HG03045 (cell line): ENCODE data around the gene GABRR3.
A peak's percentile ranks its signal among the peaks of the same experiment; 100 is the strongest.

ENCODE experiments used
- ATAC-seq: cut with Tn5 transposase; IDR thresholded peaks from one replicate; pipeline ENCODE4 v1.9.1; 2021; ENCODE audit warnings: mild to moderate bottlenecking, moderate library complexity; ENCODE audit not compliant: unreplicated experiment

GABRR3 gene

GRCh38 chr3:97992547-97993173 lies 42.5 kb downstream of the GABRR3 start:
- no peak for ATAC-seq

DNA sequence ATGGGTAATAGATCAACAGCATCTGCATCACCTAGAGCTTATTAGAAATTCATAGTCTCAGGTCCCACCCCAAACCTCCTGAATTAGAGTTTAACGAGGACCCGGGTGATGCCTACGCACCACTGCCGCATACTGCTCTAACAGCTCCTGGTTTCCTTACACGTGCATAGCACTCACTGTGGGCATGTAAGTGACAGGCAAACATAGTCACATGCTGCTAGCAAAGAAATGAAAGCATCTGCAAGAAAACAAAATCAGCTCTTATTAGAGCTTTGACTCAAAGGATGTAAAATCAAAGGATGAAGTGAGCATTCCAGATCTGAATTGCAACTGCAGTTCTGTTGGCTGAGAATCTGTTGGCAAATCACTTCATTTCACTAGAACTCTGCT lies 43.8 kb downstream of the GABRR3 start:
- no peak for ATAC-seq

- ATAC-seq = no peak
Measured at GRCh38 chr3:97990624-97991292, 44.4 kb downstream of the GABRR3 start.

DNA sequence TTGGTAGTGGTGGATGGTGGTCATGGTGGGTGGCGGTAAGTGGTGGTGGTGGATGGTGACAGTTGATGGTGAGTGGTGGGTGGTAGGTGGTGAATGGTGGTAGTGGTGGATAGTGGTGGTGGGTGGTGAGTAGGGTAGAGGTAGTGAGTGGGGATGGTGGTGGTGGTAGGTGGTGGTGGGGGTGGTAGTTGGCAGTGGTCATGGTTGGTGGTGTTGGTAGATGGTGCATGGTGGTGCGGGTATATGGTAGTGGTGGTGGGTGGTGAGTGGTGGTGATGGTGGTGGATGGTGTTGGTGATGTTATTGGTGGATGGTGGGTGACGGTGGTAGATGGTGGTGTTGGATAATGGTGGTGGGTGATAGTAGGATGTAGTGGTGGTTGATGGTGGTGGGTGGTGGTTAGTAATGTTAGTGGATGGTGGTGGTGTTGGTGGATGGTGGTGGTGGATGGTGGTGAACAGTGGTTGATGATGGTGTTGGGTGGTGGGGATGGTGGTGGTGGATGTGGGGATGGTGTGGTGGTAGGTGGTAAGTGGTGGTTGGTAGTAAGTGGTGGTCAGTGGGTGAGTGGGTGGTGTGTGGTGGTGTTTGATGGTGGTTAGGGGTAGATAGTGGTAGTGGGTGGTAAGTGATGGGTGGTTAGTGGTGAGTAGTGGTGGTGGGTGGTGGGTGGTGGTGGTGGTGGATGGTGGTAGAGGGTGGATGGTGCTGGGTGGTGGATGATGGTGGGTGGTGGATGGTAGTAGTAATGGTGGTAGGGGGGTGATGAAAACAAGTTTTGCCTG lies 46.1 kb downstream of the GABRR3 start:
- ATAC-seq = no peak

DNA sequence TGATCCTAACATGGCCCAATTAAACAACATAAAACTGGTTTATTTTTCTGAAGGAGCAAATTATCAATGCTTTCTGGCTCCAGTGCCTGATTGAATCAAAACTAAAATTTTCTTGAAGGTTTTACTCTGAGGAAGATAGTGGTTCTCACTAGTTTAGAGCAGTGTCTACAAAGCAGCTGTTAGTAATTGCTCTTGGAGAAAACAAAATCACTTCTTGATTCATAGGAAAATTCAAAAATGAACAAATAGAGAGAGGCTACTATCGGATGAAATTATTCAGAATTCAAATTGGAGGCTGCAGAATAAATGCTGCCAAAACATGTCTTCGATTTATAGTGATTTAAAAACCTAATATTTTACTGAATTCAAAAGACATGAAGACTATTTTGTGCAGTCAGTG lies 47.8 kb downstream of the GABRR3 start:
- no peak for ATAC-seq

DNA sequence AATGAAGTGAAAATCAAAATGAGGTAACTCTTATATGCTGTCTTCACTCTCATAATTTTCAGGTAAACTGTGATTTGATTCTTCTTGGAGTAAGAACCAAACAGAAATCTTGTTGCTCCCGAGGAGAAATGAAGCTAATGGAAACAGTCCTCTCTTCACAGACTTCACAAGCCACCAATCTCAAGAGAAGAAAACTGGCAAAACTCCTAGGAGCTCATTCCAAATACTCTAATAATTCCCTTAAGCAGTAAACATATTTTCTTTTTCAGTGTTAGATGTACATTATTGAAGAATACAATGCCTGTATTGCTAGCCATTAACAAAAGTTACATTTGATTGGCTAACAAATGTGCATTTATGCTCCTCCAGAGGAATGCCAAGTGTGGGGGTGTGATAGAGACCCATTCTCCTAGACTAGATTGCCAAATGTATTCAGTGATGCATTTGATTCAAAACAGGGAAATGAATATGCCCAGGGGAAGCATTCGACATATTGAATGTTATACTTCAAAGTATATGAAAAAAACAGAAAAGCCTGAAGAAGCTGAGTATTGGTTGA lies 51.1 kb downstream of the GABRR3 start:
- ATAC-seq = no peak

GRCh38 chr3:97981886-97982285 lies 53.2 kb downstream of the GABRR3 start:
- no peak for ATAC-seq

DNA sequence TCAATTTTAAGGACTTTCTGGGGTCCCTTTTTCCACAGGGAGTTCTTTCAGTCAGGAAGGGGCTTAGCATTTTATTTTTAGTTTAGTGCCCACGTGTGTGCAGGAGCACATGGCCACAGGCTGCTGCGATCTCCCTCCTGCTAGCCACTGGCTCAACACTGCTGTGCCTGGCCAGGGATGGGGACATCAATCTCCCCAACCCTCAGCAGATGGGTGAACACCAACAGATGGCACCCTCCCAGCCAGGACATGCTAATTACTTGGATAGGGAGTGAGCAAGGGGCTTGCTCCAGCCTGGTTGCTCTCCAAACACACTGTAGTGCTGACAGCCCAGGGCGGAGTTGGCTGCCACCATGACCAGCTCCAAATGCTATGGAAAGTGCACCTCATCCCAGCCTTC lies 55.5 kb downstream of the GABRR3 start:
- ATAC-seq = no peak

- ATAC-seq = no peak
Measured at GRCh38 chr3:97975466-97975865, 59.6 kb downstream of the GABRR3 start.

DNA sequence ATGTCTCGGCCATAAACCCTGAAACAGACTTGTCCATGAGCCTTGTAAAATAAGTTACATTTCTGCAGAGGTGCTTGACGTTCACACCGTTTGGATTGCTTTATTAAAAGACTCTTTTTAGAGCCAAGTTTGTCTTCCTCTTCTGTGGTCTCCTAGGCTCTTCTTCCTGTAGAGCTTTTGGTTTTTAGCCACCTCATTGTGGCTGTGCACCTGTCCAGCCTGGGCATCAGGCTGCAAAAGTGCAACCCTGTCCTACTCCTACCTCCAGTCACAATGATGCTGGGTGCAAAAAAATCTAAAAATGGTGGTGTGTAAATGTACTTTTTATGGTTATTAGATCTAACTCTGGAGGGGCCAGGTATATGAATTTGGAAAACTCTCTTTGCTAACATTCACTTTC lies 60.1 kb downstream of the GABRR3 start:
- no peak for ATAC-seq

DNA sequence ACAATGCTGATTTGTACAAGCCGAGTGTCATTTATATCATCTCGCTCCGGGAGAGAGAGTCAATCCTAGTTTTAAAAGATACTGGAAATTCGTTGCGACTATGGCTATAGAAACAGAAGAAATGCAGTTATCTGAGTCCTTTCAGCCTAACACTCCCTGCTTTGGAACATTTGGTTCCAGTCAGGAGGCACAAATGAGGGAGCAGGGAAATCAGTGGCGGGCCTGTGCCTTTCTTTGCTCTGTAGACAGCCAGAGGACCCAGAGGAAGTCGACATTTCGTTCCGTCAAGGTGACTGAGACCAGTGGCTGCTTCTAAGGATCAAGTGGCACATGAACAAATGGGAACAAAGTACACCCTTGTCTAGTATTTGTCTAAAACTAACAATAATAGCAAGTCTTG lies 62.1 kb downstream of the GABRR3 start:
- ATAC-seq = no peak

GRCh38 chr3:97971679-97972567 lies 63.2 kb downstream of the GABRR3 start, which contains the start of gene RIOX2:
Gene RIOX2, minus strand, starts transcription at chr3:97972431. Its CDS starts 4,838 bp downstream, at chr3:97967593.
- peak; percentile 92 for ATAC-seq

GRCh38 chr3:97970956-97971620 lies 64.0 kb downstream of the GABRR3 start:
- no peak for ATAC-seq

DNA sequence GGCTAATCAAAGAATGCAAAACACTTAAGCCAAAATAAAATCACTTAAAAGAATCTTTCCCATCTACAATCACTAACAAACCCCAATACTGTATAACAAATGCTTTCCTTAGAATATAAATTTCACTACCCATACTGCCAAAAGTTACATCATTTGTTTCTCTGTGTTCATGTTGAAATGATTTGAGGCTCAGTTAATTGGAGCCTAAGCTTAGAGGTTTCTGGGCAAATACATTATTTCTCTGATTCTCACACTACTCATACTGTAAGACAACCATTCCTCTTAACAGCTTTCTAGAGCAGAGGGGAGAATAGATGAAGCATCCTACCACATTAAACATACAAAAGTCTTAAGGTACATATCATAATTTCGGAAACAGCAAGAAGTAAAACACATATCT lies 65.0 kb downstream of the GABRR3 start:
- ATAC-seq = no peak

DNA sequence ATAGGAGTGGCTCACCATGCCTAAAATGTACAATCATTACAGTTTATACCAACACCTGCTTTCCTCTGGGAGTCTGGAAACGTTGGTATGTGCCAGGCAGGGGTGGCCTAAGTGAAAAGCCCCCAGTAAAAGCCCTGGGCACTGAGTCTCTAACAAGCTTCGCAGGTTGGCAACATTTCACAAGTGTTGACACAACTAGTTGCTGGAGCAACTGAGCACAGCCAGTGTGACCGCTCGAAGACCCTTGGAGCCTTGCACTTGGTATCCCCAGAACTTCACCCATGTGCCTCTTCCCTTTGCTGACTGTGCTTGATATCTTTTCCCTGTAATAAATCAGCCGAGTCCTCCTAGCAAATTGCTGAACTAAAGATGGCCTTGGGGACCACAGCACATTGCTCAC lies 65.6 kb downstream of the GABRR3 start:
- no peak for ATAC-seq

GRCh38 chr3:97968376-97968775 lies 66.7 kb downstream of the GABRR3 start:
- no peak for ATAC-seq

DNA sequence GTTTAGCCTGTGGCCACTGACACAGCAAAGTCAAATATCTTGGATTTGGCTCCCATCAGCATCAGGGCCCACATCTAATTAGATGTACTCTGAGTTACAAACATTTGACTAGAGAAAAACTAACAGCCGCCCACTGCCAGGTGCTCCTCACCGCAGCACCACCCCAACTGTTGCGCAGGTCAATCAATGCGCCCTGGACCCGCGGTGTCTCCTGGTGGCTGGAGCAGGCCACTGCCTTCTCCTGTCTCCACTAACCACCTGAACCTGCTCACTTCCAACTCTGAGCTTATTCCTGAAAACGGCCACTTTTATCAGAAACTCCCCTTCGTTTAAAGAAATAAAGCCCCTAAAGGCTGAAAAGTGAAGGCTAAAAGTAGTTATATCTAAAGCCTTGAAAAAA lies 67.1 kb downstream of the GABRR3 start:
- ATAC-seq = no peak

DNA sequence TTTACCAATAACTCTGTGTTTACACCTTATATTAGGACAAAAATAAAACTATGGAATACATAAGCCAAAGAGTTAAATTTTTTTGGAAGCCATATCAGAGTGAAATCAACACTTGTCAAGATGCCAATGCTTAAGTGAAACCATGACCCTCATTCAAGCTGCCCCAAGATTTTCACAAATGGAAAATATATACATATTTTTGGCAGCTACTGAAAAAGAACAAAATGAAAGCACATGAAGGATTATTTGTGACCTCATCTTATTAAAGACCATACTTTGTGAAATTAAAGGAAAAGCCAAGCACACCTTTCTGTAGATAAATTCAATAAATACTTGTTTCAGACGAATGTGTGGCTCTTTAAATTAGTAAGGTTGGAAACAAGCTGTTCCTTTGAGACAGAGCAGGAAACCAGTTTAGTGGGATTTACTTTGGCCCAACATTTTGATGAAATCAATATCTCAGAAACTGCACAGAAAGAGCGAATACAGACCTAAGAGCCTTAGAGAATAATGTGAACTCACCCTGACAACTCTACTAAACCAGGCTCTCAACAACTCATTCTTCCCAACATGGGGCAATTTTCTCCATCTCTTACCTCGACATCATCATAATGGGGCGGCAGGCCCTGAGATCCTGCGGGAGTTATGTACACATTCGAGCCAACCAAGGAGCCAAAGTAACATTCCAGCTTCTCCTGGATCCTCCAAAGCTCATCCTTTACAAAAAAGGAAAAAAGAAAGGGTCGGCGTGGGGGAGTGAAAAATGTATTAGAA lies 73.9 kb downstream of the GABRR3 start:
- ATAC-seq = no peak

GRCh38 chr3:97960551-97960950 lies 74.6 kb downstream of the GABRR3 start:
- no peak for ATAC-seq
